HEK293 (cell line): ENCODE data around the gene ZC3H12C.

Experiments used
- GFI1B ChIP-seq: fragments of 450-650 bp; formaldehyde crosslinking; IDR thresholded peaks from 2 replicates; pipeline ENCODE4 v1.5.1; 2016; ENCODE audit warnings: missing biosample characterization, missing genetic modification characterization
- INSM2 ChIP-seq: fragments of 450-650 bp; formaldehyde crosslinking; IDR thresholded peaks from 2 replicates; pipeline ENCODE4 v1.5.1; 2016; ENCODE audit warnings: missing biosample characterization, missing genetic modification characterization
- KLF16 ChIP-seq: fragments of 450-650 bp; formaldehyde crosslinking; IDR thresholded peaks from 2 replicates; pipeline ENCODE4 v1.5.1; 2017; ENCODE audit warnings: missing biosample characterization, missing genetic modification characterization
- MZF1 ChIP-seq: fragments of 450-650 bp; formaldehyde crosslinking; IDR thresholded peaks from 2 replicates; pipeline ENCODE4 v1.5.1; 2017; ENCODE audit warnings: missing biosample characterization, missing genetic modification characterization, borderline replicate concordance
- REST ChIP-seq: fragments of 450-650 bp; formaldehyde crosslinking; IDR thresholded peaks from 2 replicates; pipeline ENCODE4 v1.5.1; 2016; ENCODE audit warnings: missing biosample characterization, missing genetic modification characterization
- SP2 ChIP-seq: fragments of 450-650 bp; formaldehyde crosslinking; IDR thresholded peaks from 2 replicates; pipeline ENCODE4 v1.5.1; 2016; ENCODE audit warnings: missing biosample characterization, missing genetic modification characterization
- SP7 ChIP-seq: fragments of 450-650 bp; formaldehyde crosslinking; IDR thresholded peaks from 2 replicates; pipeline ENCODE4 v1.5.1; 2016; ENCODE audit warnings: missing biosample characterization, missing genetic modification characterization
- TRIM28 ChIP-seq: IDR thresholded peaks from 2 replicates; pipeline ENCODE4 v1.6.1; 2011; ENCODE audit warnings: low read length, control low read depth, borderline replicate concordance
- ZBTB17 ChIP-seq: fragments of 450-650 bp; formaldehyde crosslinking; IDR thresholded peaks from 2 replicates; pipeline ENCODE4 v1.5.1; 2016; ENCODE audit warnings: missing biosample characterization, missing genetic modification characterization
- ZBTB26 ChIP-seq: fragments of 450-650 bp; formaldehyde crosslinking; optimal IDR thresholded peaks from 2 replicates; pipeline ENCODE3; 2016; ENCODE audit warnings: missing biosample characterization, mild to moderate bottlenecking, missing genetic modification characterization
- ZBTB48 ChIP-seq: fragments of 450-650 bp; formaldehyde crosslinking; IDR thresholded peaks from 2 replicates; pipeline ENCODE4 v1.5.1; 2016; ENCODE audit warnings: missing biosample characterization, missing genetic modification characterization
- ZBTB8A ChIP-seq: fragments of 450-650 bp; formaldehyde crosslinking; IDR thresholded peaks from 2 replicates; pipeline ENCODE4 v1.5.1; 2016; ENCODE audit warnings: missing biosample characterization, missing genetic modification characterization
- ZFP37 ChIP-seq: fragments of 450-650 bp; formaldehyde crosslinking; IDR thresholded peaks from 2 replicates; pipeline ENCODE4 v1.5.1; 2016; ENCODE audit warnings: missing biosample characterization, missing genetic modification characterization
- ZNF16 ChIP-seq: fragments of 450-650 bp; formaldehyde crosslinking; IDR thresholded peaks from 2 replicates; pipeline ENCODE4 v1.5.1; 2016; ENCODE audit warnings: low read depth, missing biosample characterization, missing genetic modification characterization
- ZNF19 ChIP-seq: fragments of 450-650 bp; formaldehyde crosslinking; IDR thresholded peaks from 2 replicates; pipeline ENCODE4; 2016; ENCODE audit warnings: missing biosample characterization, missing genetic modification characterization, low read depth
- ZNF2 ChIP-seq: fragments of 450-650 bp; formaldehyde crosslinking; IDR thresholded peaks from 2 replicates; pipeline ENCODE4 v1.5.1; 2016; ENCODE audit warnings: missing biosample characterization, missing genetic modification characterization
- ZNF274 ChIP-seq, 2 experiments: fragments of 200-500 bp in 1 of 2; fragments of 450-650 bp in 1 of 2; sonication (Bioruptor generic) in 1 of 2; formaldehyde crosslinking in 1 of 2; IDR thresholded peaks; 2 replicates each; pipeline versions ENCODE4 v1.5.1 to v1.6.1; 2014 to 2016; ENCODE audit warnings: borderline replicate concordance in 1 of 2, inconsistent platforms in 1 of 2, low read length in 1 of 2, missing biosample characterization in 1 of 2, missing genetic modification characterization in 1 of 2
- ZNF335 ChIP-seq: fragments of 450-650 bp; formaldehyde crosslinking; conservative IDR thresholded peaks from 2 replicates; pipeline ENCODE4 v1.5.1; 2016; ENCODE audit warnings: missing biosample characterization, missing genetic modification characterization
- ZNF341 ChIP-seq: fragments of 450-650 bp; formaldehyde crosslinking; IDR thresholded peaks from 2 replicates; pipeline ENCODE4; 2016; ENCODE audit warnings: low read depth, missing biosample characterization, missing genetic modification characterization
- ZNF366 ChIP-seq: fragments of 450-650 bp; formaldehyde crosslinking; conservative IDR thresholded peaks from 2 replicates; pipeline ENCODE4 v1.5.1; 2016; ENCODE audit warnings: missing biosample characterization, missing genetic modification characterization
- ZNF501 ChIP-seq: fragments of 450-650 bp; formaldehyde crosslinking; IDR thresholded peaks from 2 replicates; pipeline ENCODE4 v1.5.1; 2016; ENCODE audit warnings: missing biosample characterization, missing genetic modification characterization
- ZNF692 ChIP-seq: fragments of 450-650 bp; formaldehyde crosslinking; IDR thresholded peaks from 2 replicates; pipeline ENCODE4 v1.5.1; 2016; ENCODE audit warnings: missing biosample characterization, missing genetic modification characterization
- ZXDB ChIP-seq: fragments of 450-650 bp; formaldehyde crosslinking; IDR thresholded peaks from 2 replicates; pipeline ENCODE4 v1.5.1; 2016; ENCODE audit warnings: missing biosample characterization, missing genetic modification characterization
- TF ChIP-seq, protein P1 (sequence below): fragments of 450-650 bp; formaldehyde crosslinking; IDR thresholded peaks from 2 replicates; pipeline ENCODE4 v1.5.1; 2016; ENCODE audit warnings: missing biosample characterization, missing genetic modification characterization, low read depth
- TF ChIP-seq, protein P2 (sequence below): fragments of 450-650 bp; formaldehyde crosslinking; IDR thresholded peaks from 2 replicates; pipeline ENCODE4 v1.5.1; 2017; ENCODE audit warnings: missing biosample characterization, mild to moderate bottlenecking, missing genetic modification characterization, moderate library complexity
- TF ChIP-seq, protein P3 (sequence below): fragments of 450-650 bp; formaldehyde crosslinking; IDR thresholded peaks from 2 replicates; pipeline ENCODE4 v1.5.1; 2016; ENCODE audit warnings: missing biosample characterization, missing genetic modification characterization, borderline replicate concordance

Gene ZC3H12C

DNA sequence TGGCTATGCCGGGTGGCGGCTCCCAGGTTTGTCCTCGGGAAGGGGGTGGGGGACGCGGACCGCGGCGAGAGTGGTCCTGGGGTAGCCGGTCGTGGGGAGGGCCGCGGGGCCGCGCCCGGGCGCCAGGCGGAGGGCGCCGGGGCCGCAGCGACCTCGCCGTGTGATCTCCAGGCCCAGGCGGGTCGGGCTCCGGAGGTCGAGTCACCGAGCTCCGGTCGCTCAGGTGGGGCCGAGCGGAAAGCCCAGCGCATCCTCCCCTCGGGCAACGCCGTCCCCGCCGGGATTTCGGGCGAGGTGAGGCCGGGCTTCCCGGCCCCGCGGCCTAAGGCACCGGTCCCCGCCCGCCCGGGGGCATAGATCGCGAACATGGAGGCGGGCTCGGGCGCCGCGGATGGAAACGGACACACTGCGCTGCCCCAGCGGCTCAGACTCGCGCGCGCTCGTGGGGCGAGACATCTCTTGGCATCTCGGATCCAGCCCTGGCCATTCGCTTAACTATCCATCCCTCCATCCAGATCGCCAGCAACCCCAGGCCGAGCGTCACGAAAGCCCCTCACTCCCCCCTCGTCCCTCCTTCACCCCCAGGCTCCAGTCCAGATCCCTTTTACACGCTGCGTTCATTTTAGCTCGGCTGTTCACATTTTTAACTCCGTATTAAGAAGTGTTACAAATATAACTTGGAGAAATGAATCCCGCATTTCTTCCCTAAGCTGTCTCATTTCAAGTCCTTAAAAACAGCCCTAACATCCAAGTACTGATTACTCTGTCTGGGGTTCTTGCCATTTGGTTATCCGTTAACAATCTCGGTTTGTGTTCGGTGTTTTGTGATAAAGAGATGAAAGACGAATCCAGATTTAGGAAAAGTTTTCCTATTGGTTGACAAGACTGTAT is 460 bp downstream of the ZC3H12C start (continued):
- TF ChIP-seq SP2 (tag by site-specific recombination): peak; percentile 38
- TF ChIP-seq ZNF692 (tag by site-specific recombination): no peak
- peak; percentile 81 for TF ChIP-seq ZNF341 (tag by site-specific recombination)
- peak; percentile 34; the same call in 1 of the 2 replicates for TF ChIP-seq MZF1 (tag by site-specific recombination)
- 0 out of 2 replicates have a peak, but pooled peaks have one; percentile 30 for TF ChIP-seq ZNF2 (tag by site-specific recombination)
- TF ChIP-seq ZNF19 (tag by site-specific recombination): no peak
- TF ChIP-seq, protein P1, sequence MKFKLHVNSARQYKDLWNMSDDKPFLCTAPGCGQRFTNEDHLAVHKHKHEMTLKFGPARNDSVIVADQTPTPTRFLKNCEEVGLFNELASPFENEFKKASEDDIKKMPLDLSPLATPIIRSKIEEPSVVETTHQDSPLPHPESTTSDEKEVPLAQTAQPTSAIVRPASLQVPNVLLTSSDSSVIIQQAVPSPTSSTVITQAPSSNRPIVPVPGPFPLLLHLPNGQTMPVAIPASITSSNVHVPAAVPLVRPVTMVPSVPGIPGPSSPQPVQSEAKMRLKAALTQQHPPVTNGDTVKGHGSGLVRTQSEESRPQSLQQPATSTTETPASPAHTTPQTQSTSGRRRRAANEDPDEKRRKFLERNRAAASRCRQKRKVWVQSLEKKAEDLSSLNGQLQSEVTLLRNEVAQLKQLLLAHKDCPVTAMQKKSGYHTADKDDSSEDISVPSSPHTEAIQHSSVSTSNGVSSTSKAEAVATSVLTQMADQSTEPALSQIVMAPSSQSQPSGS (tag by site-specific recombination): no peak
- TF ChIP-seq INSM2: no peak
- TF ChIP-seq ZNF274 (IDR thresholded peaks at IDR 0.05; ENCODE audit: low read length): no peak
- no peak for TF ChIP-seq ZNF274 (tag by site-specific recombination; IDR thresholded peaks at IDR 0.05; ENCODE audit: borderline replicate concordance)
- peak; percentile 59; the same call in 1 of the 2 replicates for TF ChIP-seq ZNF501 (tag by site-specific recombination)
- TF ChIP-seq ZBTB48 (tag by site-specific recombination): peak; percentile 78
- TF ChIP-seq REST (tag by site-specific recombination): no peak
- peak; percentile 42; the same call in 1 of the 2 replicates for TF ChIP-seq SP7 (tag by site-specific recombination)
- no peak for TF ChIP-seq ZNF16 (tag by site-specific recombination)
- TF ChIP-seq, protein P2, sequence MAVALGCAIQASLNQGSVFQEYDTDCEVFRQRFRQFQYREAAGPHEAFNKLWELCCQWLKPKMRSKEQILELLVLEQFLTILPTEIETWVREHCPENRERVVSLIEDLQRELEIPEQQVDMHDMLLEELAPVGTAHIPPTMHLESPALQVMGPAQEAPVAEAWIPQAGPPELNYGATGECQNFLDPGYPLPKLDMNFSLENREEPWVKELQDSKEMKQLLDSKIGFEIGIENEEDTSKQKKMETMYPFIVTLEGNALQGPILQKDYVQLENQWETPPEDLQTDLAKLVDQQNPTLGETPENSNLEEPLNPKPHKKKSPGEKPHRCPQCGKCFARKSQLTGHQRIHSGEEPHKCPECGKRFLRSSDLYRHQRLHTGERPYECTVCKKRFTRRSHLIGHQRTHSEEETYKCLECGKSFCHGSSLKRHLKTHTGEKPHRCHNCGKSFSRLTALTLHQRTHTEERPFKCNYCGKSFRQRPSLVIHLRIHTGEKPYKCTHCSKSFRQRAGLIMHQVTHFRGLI (tag by site-specific recombination): peak; percentile 34; the same call in 1 of the 2 replicates
- TF ChIP-seq KLF16 (tag by site-specific recombination): peak; percentile 57; the same call in 1 of the 2 replicates
- TF ChIP-seq ZNF335 (tag by site-specific recombination): peak; percentile 60
- TF ChIP-seq ZNF366 (tag by site-specific recombination): peak; percentile 88
- peak; percentile 91 for TF ChIP-seq ZBTB17 (tag by site-specific recombination)
- peak; percentile 44; the same call in 1 of the 2 replicates for TF ChIP-seq TRIM28
- TF ChIP-seq ZBTB8A (tag by site-specific recombination): peak; percentile 95
- TF ChIP-seq ZBTB26 (tag by site-specific recombination): peak; percentile 89
- peak; percentile 94 for TF ChIP-seq ZFP37 (tag by site-specific recombination)
- no peak for TF ChIP-seq GFI1B (tag by site-specific recombination)
- TF ChIP-seq, protein P3, sequence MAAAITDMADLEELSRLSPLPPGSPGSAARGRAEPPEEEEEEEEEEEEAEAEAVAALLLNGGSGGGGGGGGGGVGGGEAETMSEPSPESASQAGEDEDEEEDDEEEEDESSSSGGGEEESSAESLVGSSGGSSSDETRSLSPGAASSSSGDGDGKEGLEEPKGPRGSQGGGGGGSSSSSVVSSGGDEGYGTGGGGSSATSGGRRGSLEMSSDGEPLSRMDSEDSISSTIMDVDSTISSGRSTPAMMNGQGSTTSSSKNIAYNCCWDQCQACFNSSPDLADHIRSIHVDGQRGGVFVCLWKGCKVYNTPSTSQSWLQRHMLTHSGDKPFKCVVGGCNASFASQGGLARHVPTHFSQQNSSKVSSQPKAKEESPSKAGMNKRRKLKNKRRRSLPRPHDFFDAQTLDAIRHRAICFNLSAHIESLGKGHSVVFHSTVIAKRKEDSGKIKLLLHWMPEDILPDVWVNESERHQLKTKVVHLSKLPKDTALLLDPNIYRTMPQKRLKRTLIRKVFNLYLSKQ: no peak
- peak; percentile 41 for TF ChIP-seq ZXDB (tag by site-specific recombination)
